HepG2 (cell line): ENCODE data around the gene EGFR. TPM values are rescaled to one million over a fixed set of nuclear protein-coding genes. Genes with fewer than 3 reads are reported as not detected.

Experiments
- FOSL2 ChIP-seq: sonication (generic); formaldehyde crosslinking; IDR thresholded peaks from 2 replicates; pipeline ENCODE4 v1.4.0; 2020; ENCODE audit warnings: missing genetic modification reagents
- GFI1 ChIP-seq: sonication (generic); formaldehyde crosslinking; IDR thresholded peaks from 2 replicates; pipeline ENCODE4 v1.5.0; 2020; ENCODE audit warnings: missing genetic modification reagents, mild to moderate bottlenecking, borderline replicate concordance
- HNRNPLL ChIP-seq: fragments of 200-400 bp; formaldehyde crosslinking; IDR thresholded peaks from 2 replicates; pipeline ENCODE4 v1.6.1; 2017; ENCODE audit warnings: mild to moderate bottlenecking, low read depth, low read length; ENCODE audit not compliant: poor library complexity, severe bottlenecking
- HOXA9 ChIP-seq: sonication (generic); formaldehyde crosslinking; IDR thresholded peaks from 2 replicates; pipeline ENCODE4 v1.8.1; 2022; ENCODE audit warnings: missing genetic modification reagents, mild to moderate bottlenecking, moderate library complexity, borderline replicate concordance
- MED1 ChIP-seq: sonication (generic); formaldehyde crosslinking; IDR thresholded peaks from 2 replicates; pipeline ENCODE4 v1.4.0; 2020; ENCODE audit warnings: missing genetic modification reagents
- MED13 ChIP-seq: sonication (generic); formaldehyde crosslinking; IDR thresholded peaks from 2 replicates; pipeline ENCODE4 v1.5.0; 2020; ENCODE audit warnings: missing genetic modification reagents
- MEIS2 ChIP-seq: sonication (generic); formaldehyde crosslinking; IDR thresholded peaks from 2 replicates; pipeline ENCODE4 v1.9.0; 2021; ENCODE audit warnings: mild to moderate bottlenecking, missing genetic modification reagents
- POGZ ChIP-seq: sonication (generic); formaldehyde crosslinking; IDR thresholded peaks from 2 replicates; pipeline ENCODE4 v1.4.0; 2020; ENCODE audit warnings: mild to moderate bottlenecking, missing genetic modification reagents
- SALL1 ChIP-seq: sonication (generic); formaldehyde crosslinking; IDR thresholded peaks from 2 replicates; pipeline ENCODE4 v1.8.0; 2022; ENCODE audit warnings: mild to moderate bottlenecking, missing genetic modification reagents
- STAT5B ChIP-seq: sonication (generic); formaldehyde crosslinking; IDR thresholded peaks from 2 replicates; pipeline ENCODE4 v1.4.0; 2020; ENCODE audit warnings: missing genetic modification reagents
- TRIM24 ChIP-seq: sonication (generic); formaldehyde crosslinking; IDR thresholded peaks from 2 replicates; pipeline ENCODE4 v1.8.0; 2022; ENCODE audit warnings: mild to moderate bottlenecking, missing genetic modification reagents
- ZBTB39 ChIP-seq: sonication (generic); formaldehyde crosslinking; IDR thresholded peaks from 2 replicates; pipeline ENCODE4 v1.5.0; 2020; ENCODE audit warnings: missing genetic modification reagents
- ZNF160 ChIP-seq: sonication (generic); formaldehyde crosslinking; IDR thresholded peaks from 2 replicates; pipeline ENCODE4 v1.8.0; 2022; ENCODE audit warnings: mild to moderate bottlenecking, inconsistent platforms, missing genetic modification reagents
- ZNF737 ChIP-seq: sonication (generic); formaldehyde crosslinking; IDR thresholded peaks from 2 replicates; pipeline ENCODE4 v1.5.0; 2020; ENCODE audit warnings: missing genetic modification reagents, mild to moderate bottlenecking, borderline replicate concordance
- polyA plus RNA-seq, 8 experiments: library from polyadenylated mRNA; depleted of rRNA in 3 of 8; stranded (reverse) in 7 of 8; unstranded in 1 of 8; fragments of >200 nt; fragmentation: Illumina TruSeq in 4 of 8; extraction: Trizol in 4 of 8; gene quantifications; 2 replicates each; pipeline versions ENCODE4 v1.2.1 to v1.2.3, GENCODE V29; 2011 to 2016; ENCODE audit warnings: low read depth in 4 of 8, missing spikeins in 1 of 8, mixed read lengths in 1 of 8; ENCODE audit not compliant: insufficient read depth in 1 of 8
- total RNA-seq, 5 experiments: library from RNA; depleted of rRNA; stranded (reverse); fragments of >200 nt; fragmentation: Illumina TruSeq; extraction: Trizol; gene quantifications; 2 replicates each; pipeline ENCODE4 v1.2.3, GENCODE V29; 2016; ENCODE audit warnings: low read depth in 1 of 5
- TF ChIP-seq, protein P1 (sequence below): IDR thresholded peaks from 2 replicates; pipeline ENCODE4 v1.6.1; 2016; ENCODE audit warnings: mild to moderate bottlenecking, missing biosample characterization, missing genetic modification reagents
- TF ChIP-seq, protein P2 (sequence below): IDR thresholded peaks from 2 replicates; pipeline ENCODE4 v1.6.1; 2016; ENCODE audit warnings: low read depth, missing genetic modification reagents, missing compliant biosample characterization
- TF ChIP-seq, protein P3 (sequence below): sonication (generic); formaldehyde crosslinking; IDR thresholded peaks from 2 replicates; pipeline ENCODE4 v1.5.1; 2020; ENCODE audit warnings: missing genetic modification reagents, mild to moderate bottlenecking, borderline replicate concordance

Gene EGFR
- total and polyA plus RNA-seq, 2 of the 13 experiments (the other 11 are each of a cell fraction or from before 2014, with no cell fraction given): 7.0 to 10.0 TPM

DNA sequence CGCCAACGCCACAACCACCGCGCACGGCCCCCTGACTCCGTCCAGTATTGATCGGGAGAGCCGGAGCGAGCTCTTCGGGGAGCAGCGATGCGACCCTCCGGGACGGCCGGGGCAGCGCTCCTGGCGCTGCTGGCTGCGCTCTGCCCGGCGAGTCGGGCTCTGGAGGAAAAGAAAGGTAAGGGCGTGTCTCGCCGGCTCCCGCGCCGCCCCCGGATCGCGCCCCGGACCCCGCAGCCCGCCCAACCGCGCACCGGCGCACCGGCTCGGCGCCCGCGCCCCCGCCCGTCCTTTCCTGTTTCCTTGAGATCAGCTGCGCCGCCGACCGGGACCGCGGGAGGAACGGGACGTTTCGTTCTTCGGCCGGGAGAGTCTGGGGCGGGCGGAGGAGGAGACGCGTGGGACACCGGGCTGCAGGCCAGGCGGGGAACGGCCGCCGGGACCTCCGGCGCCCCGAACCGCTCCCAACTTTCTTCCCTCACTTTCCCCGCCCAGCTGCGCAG lies 424 bp downstream of the EGFR start (continued):
- TF ChIP-seq TRIM24 (CRISPR knock-in tag): no peak
- TF ChIP-seq MED13 (CRISPR knock-in tag): no peak
- no peak for TF ChIP-seq ZNF737 (CRISPR knock-in tag)
- no peak for TF ChIP-seq MED1
- no peak for TF ChIP-seq ZBTB39 (CRISPR knock-in tag)
- no peak for TF ChIP-seq POGZ
- TF ChIP-seq, protein P1, sequence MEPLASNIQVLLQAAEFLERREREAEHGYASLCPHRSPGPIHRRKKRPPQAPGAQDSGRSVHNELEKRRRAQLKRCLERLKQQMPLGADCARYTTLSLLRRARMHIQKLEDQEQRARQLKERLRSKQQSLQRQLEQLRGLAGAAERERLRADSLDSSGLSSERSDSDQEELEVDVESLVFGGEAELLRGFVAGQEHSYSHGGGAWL (CRISPR knock-in tag): peak; percentile 13; the same call in 1 of the 2 replicates
- TF ChIP-seq GFI1: no peak
- peak; percentile 48; the same call in 1 of the 2 replicates for TF ChIP-seq MEIS2 (CRISPR knock-in tag)
- no peak for TF ChIP-seq ZNF160 (CRISPR knock-in tag)
- TF ChIP-seq HNRNPLL: peak; percentile 79
- no peak for TF ChIP-seq FOSL2 (CRISPR knock-in tag)
- TF ChIP-seq HOXA9: no peak
- no peak; the same call in 1 of the 2 replicates for TF ChIP-seq SALL1 (CRISPR knock-in tag)
- TF ChIP-seq STAT5B (CRISPR knock-in tag): no peak
- TF ChIP-seq, protein P2, sequence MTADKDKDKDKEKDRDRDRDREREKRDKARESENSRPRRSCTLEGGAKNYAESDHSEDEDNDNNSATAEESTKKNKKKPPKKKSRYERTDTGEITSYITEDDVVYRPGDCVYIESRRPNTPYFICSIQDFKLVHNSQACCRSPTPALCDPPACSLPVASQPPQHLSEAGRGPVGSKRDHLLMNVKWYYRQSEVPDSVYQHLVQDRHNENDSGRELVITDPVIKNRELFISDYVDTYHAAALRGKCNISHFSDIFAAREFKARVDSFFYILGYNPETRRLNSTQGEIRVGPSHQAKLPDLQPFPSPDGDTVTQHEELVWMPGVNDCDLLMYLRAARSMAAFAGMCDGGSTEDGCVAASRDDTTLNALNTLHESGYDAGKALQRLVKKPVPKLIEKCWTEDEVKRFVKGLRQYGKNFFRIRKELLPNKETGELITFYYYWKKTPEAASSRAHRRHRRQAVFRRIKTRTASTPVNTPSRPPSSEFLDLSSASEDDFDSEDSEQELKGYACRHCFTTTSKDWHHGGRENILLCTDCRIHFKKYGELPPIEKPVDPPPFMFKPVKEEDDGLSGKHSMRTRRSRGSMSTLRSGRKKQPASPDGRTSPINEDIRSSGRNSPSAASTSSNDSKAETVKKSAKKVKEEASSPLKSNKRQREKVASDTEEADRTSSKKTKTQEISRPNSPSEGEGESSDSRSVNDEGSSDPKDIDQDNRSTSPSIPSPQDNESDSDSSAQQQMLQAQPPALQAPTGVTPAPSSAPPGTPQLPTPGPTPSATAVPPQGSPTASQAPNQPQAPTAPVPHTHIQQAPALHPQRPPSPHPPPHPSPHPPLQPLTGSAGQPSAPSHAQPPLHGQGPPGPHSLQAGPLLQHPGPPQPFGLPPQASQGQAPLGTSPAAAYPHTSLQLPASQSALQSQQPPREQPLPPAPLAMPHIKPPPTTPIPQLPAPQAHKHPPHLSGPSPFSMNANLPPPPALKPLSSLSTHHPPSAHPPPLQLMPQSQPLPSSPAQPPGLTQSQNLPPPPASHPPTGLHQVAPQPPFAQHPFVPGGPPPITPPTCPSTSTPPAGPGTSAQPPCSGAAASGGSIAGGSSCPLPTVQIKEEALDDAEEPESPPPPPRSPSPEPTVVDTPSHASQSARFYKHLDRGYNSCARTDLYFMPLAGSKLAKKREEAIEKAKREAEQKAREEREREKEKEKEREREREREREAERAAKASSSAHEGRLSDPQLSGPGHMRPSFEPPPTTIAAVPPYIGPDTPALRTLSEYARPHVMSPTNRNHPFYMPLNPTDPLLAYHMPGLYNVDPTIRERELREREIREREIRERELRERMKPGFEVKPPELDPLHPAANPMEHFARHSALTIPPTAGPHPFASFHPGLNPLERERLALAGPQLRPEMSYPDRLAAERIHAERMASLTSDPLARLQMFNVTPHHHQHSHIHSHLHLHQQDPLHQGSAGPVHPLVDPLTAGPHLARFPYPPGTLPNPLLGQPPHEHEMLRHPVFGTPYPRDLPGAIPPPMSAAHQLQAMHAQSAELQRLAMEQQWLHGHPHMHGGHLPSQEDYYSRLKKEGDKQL: no peak
- TF ChIP-seq, protein P3, sequence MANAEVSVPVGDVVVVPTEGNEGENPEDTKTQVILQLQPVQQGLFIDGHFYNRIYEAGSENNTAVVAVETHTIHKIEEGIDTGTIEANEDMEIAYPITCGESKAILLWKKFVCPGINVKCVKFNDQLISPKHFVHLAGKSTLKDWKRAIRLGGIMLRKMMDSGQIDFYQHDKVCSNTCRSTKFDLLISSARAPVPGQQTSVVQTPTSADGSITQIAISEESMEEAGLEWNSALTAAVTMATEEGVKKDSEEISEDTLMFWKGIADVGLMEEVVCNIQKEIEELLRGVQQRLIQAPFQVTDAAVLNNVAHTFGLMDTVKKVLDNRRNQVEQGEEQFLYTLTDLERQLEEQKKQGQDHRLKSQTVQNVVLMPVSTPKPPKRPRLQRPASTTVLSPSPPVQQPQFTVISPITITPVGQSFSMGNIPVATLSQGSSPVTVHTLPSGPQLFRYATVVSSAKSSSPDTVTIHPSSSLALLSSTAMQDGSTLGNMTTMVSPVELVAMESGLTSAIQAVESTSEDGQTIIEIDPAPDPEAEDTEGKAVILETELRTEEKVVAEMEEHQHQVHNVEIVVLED (CRISPR knock-in tag): peak; percentile 31; the same call in 1 of the 2 replicates
